HEK293 (cell line): ENCODE results near the gene PDP2.

Source experiments
- CTCF ChIA-PET: fragments of 350-600 bp; formaldehyde crosslinking; extraction: SDS; loops from one replicate; lab custom pipeline; 2021; ENCODE audit warnings: antibody characterized with exemption; lab: Yijun Ruan, JAX
- POLR2A ChIA-PET: fragments of 300-600 bp; formaldehyde crosslinking; extraction: SDS; loops from one replicate; lab custom pipeline; 2020; ENCODE audit warnings: antibody characterized with exemption, inconsistent platforms; lab: Yijun Ruan, JAX
- H3K27ac ChIP-seq: fragments of 200-500 bp; sonication (Bioruptor generic); 2 replicates; pipeline ENCODE4 v1.5.1; 2014; ENCODE audit warnings: low read depth, low read length, control low read depth, inconsistent platforms; ENCODE audit errors: extremely low read depth
- H3K36me3 ChIP-seq, 2 experiments: fragments of 200-500 bp in 1 of 2; sonication (Bioruptor generic) in 1 of 2; 1 replicate in 1 of 2; 2 replicates in 1 of 2; pipeline ENCODE4 v1.5.1; 2014 to 2017; ENCODE audit warnings: inconsistent platforms in 2 of 2, low read length in 2 of 2; ENCODE audit not compliant: control insufficient read depth in 2 of 2, insufficient read depth in 1 of 2
- H3K4me1 ChIP-seq: fragments of 200-500 bp; sonication (Bioruptor generic); 2 replicates; pipeline ENCODE4 v1.5.1; 2014; ENCODE audit warnings: mild to moderate bottlenecking, low read length, inconsistent platforms; ENCODE audit not compliant: control insufficient read depth, insufficient read depth
- H3K4me3 ChIP-seq: 2 replicates; pipeline ENCODE4 v1.5.1; 2011; ENCODE audit warnings: low read depth, mild to moderate bottlenecking, control low read depth, low read length, moderate library complexity
- H3K9me3 ChIP-seq: fragments of 200-500 bp; sonication (Bioruptor generic); 2 replicates; pipeline ENCODE4 v1.5.1; 2014; ENCODE audit warnings: low read depth, low read length, inconsistent platforms; ENCODE audit not compliant: control insufficient read depth, insufficient read depth
- FEZF1 ChIP-seq: fragments of 450-650 bp; formaldehyde crosslinking; IDR thresholded peaks from 2 replicates; pipeline ENCODE4 v1.5.1; 2016; ENCODE audit warnings: missing biosample characterization, missing genetic modification characterization
- GLIS2 ChIP-seq: fragments of 450-650 bp; formaldehyde crosslinking; IDR thresholded peaks from 2 replicates; pipeline ENCODE4 v1.5.1; 2016; ENCODE audit warnings: missing biosample characterization, missing genetic modification characterization
- KLF7 ChIP-seq: fragments of 450-650 bp; formaldehyde crosslinking; IDR thresholded peaks from 2 replicates; pipeline ENCODE4 v1.5.1; 2016; ENCODE audit warnings: missing biosample characterization, missing genetic modification characterization, borderline replicate concordance
- MYNN ChIP-seq: fragments of 450-650 bp; formaldehyde crosslinking; IDR thresholded peaks from 2 replicates; pipeline ENCODE4 v1.5.1; 2016; ENCODE audit warnings: missing biosample characterization, missing genetic modification characterization, borderline replicate concordance
- OSR2 ChIP-seq: fragments of 450-650 bp; formaldehyde crosslinking; IDR thresholded peaks from 2 replicates; pipeline ENCODE4 v1.5.1; 2016; ENCODE audit warnings: missing biosample characterization, missing genetic modification characterization
- OVOL3 ChIP-seq: fragments of 450-650 bp; formaldehyde crosslinking; IDR thresholded peaks from 2 replicates; pipeline ENCODE4 v1.5.1; 2016; ENCODE audit warnings: missing biosample characterization, missing genetic modification characterization
- YY2 ChIP-seq: fragments of 450-650 bp; formaldehyde crosslinking; IDR thresholded peaks from 2 replicates; pipeline ENCODE4 v1.5.1; 2016; ENCODE audit warnings: missing biosample characterization, missing genetic modification characterization
- ZBTB1 ChIP-seq: fragments of 450-650 bp; formaldehyde crosslinking; IDR thresholded peaks from 2 replicates; pipeline ENCODE4 v1.5.1; 2016; ENCODE audit warnings: missing biosample characterization, missing genetic modification characterization
- ZEB2 ChIP-seq: fragments of 450-650 bp; formaldehyde crosslinking; IDR thresholded peaks from 2 replicates; pipeline ENCODE4 v1.5.1; 2016; ENCODE audit warnings: missing biosample characterization, missing genetic modification characterization
- ZNF169 ChIP-seq: fragments of 450-650 bp; formaldehyde crosslinking; IDR thresholded peaks from 2 replicates; pipeline ENCODE4 v1.5.1; 2016; ENCODE audit warnings: missing biosample characterization, missing genetic modification characterization
- ZNF175 ChIP-seq: fragments of 450-650 bp; formaldehyde crosslinking; IDR thresholded peaks from 2 replicates; pipeline ENCODE4 v1.5.1; 2016; ENCODE audit warnings: missing biosample characterization, missing genetic modification characterization
- ZNF274 ChIP-seq, 2 experiments: fragments of 200-500 bp in 1 of 2; fragments of 450-650 bp in 1 of 2; sonication (Bioruptor generic) in 1 of 2; formaldehyde crosslinking in 1 of 2; IDR thresholded peaks; 2 replicates each; pipeline versions ENCODE4 v1.5.1 to v1.6.1; 2014 to 2016; ENCODE audit warnings: borderline replicate concordance in 1 of 2, inconsistent platforms in 1 of 2, low read length in 1 of 2, missing biosample characterization in 1 of 2, missing genetic modification characterization in 1 of 2
- ZNF311 ChIP-seq: fragments of 450-650 bp; formaldehyde crosslinking; IDR thresholded peaks from 2 replicates; pipeline ENCODE4 v1.5.1; 2017; ENCODE audit warnings: missing biosample characterization, missing genetic modification characterization, borderline replicate concordance
- ZNF350 ChIP-seq: fragments of 450-650 bp; formaldehyde crosslinking; IDR thresholded peaks from 2 replicates; pipeline ENCODE4 v1.5.0; 2017; ENCODE audit warnings: missing biosample characterization, mild to moderate bottlenecking, missing genetic modification characterization
- ZNF416 ChIP-seq: fragments of 450-650 bp; formaldehyde crosslinking; IDR thresholded peaks from 2 replicates; pipeline ENCODE4 v1.5.1; 2016; ENCODE audit warnings: missing biosample characterization, missing genetic modification characterization
- ZNF48 ChIP-seq: fragments of 450-650 bp; formaldehyde crosslinking; IDR thresholded peaks from 2 replicates; pipeline ENCODE4 v1.5.1; 2016; ENCODE audit warnings: missing biosample characterization, missing genetic modification characterization
- ZNF518A ChIP-seq: fragments of 450-650 bp; formaldehyde crosslinking; conservative IDR thresholded peaks from 2 replicates; pipeline ENCODE4 v1.5.1; 2016; ENCODE audit warnings: low read depth, missing biosample characterization, missing genetic modification characterization
- ZNF529 ChIP-seq: fragments of 450-650 bp; formaldehyde crosslinking; IDR thresholded peaks from 2 replicates; pipeline ENCODE4 v1.5.1; 2017; ENCODE audit warnings: missing genetic modification characterization, missing biosample characterization; ENCODE audit not compliant: insufficient replicate concordance
- ZNF658 ChIP-seq: fragments of 450-650 bp; formaldehyde crosslinking; IDR thresholded peaks from 2 replicates; pipeline ENCODE4; 2016; ENCODE audit warnings: missing biosample characterization, missing genetic modification characterization
- ZNF707 ChIP-seq: fragments of 450-650 bp; formaldehyde crosslinking; IDR thresholded peaks from 2 replicates; pipeline ENCODE4 v1.5.1; 2016; ENCODE audit warnings: missing biosample characterization, missing genetic modification characterization
- ZNF785 ChIP-seq: fragments of 450-650 bp; formaldehyde crosslinking; IDR thresholded peaks from 2 replicates; pipeline ENCODE4 v1.5.1; 2016; ENCODE audit warnings: missing biosample characterization, missing genetic modification characterization
- ZNF837 ChIP-seq: fragments of 450-650 bp; formaldehyde crosslinking; IDR thresholded peaks from 2 replicates; pipeline ENCODE4 v1.5.1; 2016; ENCODE audit warnings: missing biosample characterization, missing genetic modification characterization
- ZNF843 ChIP-seq: fragments of 450-650 bp; formaldehyde crosslinking; IDR thresholded peaks from 2 replicates; pipeline ENCODE4 v1.5.1; 2016; ENCODE audit warnings: missing biosample characterization, missing genetic modification characterization
- ZSCAN18 ChIP-seq: fragments of 450-650 bp; formaldehyde crosslinking; IDR thresholded peaks from 2 replicates; pipeline ENCODE4 v1.5.1; 2016; ENCODE audit warnings: missing biosample characterization, missing genetic modification characterization
- ZSCAN23 ChIP-seq: fragments of 450-650 bp; formaldehyde crosslinking; IDR thresholded peaks from 2 replicates; pipeline ENCODE4 v1.5.1; 2016; ENCODE audit warnings: missing biosample characterization, missing genetic modification characterization
- TF ChIP-seq, protein P1 (sequence below): IDR thresholded peaks from 2 replicates; pipeline ENCODE4 v1.6.1; 2011; ENCODE audit warnings: mild to moderate bottlenecking, low read depth, low read length, borderline replicate concordance
- TF ChIP-seq, protein P2 (sequence below): fragments of 450-650 bp; formaldehyde crosslinking; IDR thresholded peaks from 2 replicates; pipeline ENCODE4 v1.5.1; 2016; ENCODE audit warnings: missing biosample characterization, missing genetic modification characterization

PDP2 gene

GRCh38 chr16:66885491-66885890 is 5.2 kb downstream of the PDP2 start (continued):
- TF ChIP-seq ZNF529 (tag by site-specific recombination) (no peak), ZSCAN18 (tag by site-specific recombination) (no peak), ZNF785 (tag by site-specific recombination) (no peak), MYNN (tag by site-specific recombination) (no peak), ZNF175 (tag by site-specific recombination) (no peak), ZNF311 (tag by site-specific recombination) (no peak), FEZF1 (tag by site-specific recombination) (no peak), ZNF707 (tag by site-specific recombination) (no peak), ZNF169 (tag by site-specific recombination) (no peak)
- TF ChIP-seq, all 188 proteins: peak for 0

- POLR2A ChIA-PET: no interaction called here
- Histone ChIP-seq H3K9me3 (no peaks in the 10 kb centered on the region), H3K4me1 (peaks cover 8% of the 10 kb centered on the region), H3K27ac (no peak overlapping the region), H3K36me3 (peaks cover 12 to 36% of the 10 kb centered on the region in 2 experiments; a peak in 2 of 3 replicates), H3K4me3 (no peak overlapping the region)
- CTCF ChIA-PET: interaction anchor here (0.7 to 1.6 kb wide), 2 partner anchors 9 to 147 kb away, joined by 3 to 14 read pairs; no protein-coding TSS in a partner anchor
- TF ChIP-seq ZSCAN23 (tag by site-specific recombination) (no peak), ZNF843 (no peak), YY2 (no peak), ZNF658 (tag by site-specific recombination) (no peak), ZBTB1 (tag by site-specific recombination) (no peak), ZNF518A (tag by site-specific recombination) (no peak), ZNF274 (IDR thresholded peaks at IDR 0.05; ENCODE audit: low read length) (no peak), ZNF274 (tag by site-specific recombination; IDR thresholded peaks at IDR 0.05; ENCODE audit: borderline replicate concordance) (no peak), ZNF350 (tag by site-specific recombination) (no peak), ZEB2 (tag by site-specific recombination) (no peak), OSR2 (tag by site-specific recombination) (no peak), OVOL3 (tag by site-specific recombination) (no peak), GLIS2 (tag by site-specific recombination) (no peak), ZNF416 (tag by site-specific recombination) (no peak), ZNF837 (tag by site-specific recombination) (no peak), ZNF48 (tag by site-specific recombination) (no peak), KLF7 (tag by site-specific recombination) (no peak)
- TF ChIP-seq, protein P1, sequence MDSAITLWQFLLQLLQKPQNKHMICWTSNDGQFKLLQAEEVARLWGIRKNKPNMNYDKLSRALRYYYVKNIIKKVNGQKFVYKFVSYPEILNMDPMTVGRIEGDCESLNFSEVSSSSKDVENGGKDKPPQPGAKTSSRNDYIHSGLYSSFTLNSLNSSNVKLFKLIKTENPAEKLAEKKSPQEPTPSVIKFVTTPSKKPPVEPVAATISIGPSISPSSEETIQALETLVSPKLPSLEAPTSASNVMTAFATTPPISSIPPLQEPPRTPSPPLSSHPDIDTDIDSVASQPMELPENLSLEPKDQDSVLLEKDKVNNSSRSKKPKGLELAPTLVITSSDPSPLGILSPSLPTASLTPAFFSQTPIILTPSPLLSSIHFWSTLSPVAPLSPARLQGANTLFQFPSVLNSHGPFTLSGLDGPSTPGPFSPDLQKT: no peak
- TF ChIP-seq, protein P2, sequence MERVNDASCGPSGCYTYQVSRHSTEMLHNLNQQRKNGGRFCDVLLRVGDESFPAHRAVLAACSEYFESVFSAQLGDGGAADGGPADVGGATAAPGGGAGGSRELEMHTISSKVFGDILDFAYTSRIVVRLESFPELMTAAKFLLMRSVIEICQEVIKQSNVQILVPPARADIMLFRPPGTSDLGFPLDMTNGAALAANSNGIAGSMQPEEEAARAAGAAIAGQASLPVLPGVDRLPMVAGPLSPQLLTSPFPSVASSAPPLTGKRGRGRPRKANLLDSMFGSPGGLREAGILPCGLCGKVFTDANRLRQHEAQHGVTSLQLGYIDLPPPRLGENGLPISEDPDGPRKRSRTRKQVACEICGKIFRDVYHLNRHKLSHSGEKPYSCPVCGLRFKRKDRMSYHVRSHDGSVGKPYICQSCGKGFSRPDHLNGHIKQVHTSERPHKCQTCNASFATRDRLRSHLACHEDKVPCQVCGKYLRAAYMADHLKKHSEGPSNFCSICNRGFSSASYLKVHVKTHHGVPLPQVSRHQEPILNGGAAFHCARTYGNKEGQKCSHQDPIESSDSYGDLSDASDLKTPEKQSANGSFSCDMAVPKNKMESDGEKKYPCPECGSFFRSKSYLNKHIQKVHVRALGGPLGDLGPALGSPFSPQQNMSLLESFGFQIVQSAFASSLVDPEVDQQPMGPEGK: no peak
These were observed 6.0 kb downstream of the PDP2 start for GRCh38 chr16:66886321-66886720.
